A549 treated with GW870086 at 1 μM for 4 hours (cell line): Measurements from ENCODE around the gene RAI1. TPM values are rescaled to one million over a fixed set of nuclear protein-coding genes. Genes with fewer than 3 reads are reported as not detected.

ENCODE experiments used
- total RNA-seq: library from RNA; stranded (reverse); fragments of 200-300 nt; extraction: Qiagen RNA extraction; gene quantifications from 5 replicates; pipeline ENCODE4 v1.2.3, GENCODE V29; 2022; ENCODE audit warnings: low read depth

Gene RAI1, protein sequence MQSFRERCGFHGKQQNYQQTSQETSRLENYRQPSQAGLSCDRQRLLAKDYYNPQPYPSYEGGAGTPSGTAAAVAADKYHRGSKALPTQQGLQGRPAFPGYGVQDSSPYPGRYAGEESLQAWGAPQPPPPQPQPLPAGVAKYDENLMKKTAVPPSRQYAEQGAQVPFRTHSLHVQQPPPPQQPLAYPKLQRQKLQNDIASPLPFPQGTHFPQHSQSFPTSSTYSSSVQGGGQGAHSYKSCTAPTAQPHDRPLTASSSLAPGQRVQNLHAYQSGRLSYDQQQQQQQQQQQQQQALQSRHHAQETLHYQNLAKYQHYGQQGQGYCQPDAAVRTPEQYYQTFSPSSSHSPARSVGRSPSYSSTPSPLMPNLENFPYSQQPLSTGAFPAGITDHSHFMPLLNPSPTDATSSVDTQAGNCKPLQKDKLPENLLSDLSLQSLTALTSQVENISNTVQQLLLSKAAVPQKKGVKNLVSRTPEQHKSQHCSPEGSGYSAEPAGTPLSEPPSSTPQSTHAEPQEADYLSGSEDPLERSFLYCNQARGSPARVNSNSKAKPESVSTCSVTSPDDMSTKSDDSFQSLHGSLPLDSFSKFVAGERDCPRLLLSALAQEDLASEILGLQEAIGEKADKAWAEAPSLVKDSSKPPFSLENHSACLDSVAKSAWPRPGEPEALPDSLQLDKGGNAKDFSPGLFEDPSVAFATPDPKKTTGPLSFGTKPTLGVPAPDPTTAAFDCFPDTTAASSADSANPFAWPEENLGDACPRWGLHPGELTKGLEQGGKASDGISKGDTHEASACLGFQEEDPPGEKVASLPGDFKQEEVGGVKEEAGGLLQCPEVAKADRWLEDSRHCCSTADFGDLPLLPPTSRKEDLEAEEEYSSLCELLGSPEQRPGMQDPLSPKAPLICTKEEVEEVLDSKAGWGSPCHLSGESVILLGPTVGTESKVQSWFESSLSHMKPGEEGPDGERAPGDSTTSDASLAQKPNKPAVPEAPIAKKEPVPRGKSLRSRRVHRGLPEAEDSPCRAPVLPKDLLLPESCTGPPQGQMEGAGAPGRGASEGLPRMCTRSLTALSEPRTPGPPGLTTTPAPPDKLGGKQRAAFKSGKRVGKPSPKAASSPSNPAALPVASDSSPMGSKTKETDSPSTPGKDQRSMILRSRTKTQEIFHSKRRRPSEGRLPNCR (N-terminal part only)
- 36.0 to 43.7 TPM (median 37.9 TPM) in 5 replicates for total RNA-seq

DNA sequence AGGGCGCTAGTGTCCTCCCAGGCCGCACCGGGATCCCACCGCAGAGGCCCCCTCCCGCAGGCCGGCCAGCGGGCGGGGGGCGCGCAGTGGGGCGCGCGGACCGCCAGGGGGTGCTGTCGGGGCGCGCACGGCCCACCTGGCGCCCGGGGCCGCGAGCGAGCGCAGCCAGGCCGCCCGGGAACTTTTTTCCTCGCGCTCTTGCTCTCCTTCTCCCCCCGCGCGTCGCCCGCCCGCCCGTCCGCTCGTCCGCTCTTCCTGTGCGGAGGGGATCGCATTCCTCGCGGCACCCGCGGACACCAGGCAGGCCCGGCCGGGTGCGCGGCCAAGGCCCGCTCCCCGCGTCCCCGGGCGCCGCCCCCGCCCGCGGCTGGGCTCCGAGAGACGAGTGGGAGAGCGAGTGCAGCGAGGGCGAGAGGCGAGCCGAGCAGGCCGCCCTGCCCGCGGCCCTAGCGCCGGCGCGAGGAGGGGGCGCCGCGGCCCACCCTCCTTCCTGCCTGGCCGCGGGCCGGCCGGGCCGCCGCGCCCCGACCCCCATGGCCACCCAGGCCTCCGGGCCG, at the start of gene RAI1:
TSS of gene RAI1 (plus strand) at position 272 of the 557 bp plus-strand sequence. CDS start 111,491 bp downstream, outside the sequence.

DNA sequence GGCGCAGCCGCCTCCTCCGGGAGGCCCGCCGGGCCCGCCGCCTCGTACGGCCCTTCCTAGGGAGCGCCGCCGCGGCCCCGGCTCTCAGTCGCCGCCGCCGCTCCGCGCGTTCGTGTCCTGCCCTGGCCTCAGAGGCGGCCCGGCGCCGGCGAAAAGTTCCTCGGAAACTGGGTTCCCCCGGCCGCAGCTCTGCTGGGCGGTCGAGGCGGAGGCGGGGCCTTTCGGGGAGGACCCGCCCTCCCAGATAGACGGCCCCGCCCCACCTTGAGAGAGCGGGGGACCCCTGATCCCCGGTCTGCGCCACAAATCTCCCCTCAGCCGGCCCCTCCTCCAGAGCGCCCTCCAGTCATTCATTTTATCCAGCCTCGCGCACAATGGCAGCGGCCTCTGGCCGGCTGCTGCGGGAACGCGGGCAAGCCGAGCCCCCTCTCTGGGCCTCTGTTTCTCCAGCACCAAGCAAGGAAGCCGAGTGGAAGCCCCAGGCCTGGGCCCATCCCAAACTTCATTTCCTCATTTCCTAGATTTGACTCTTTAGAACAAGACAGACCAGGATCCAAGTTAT, 155.6 kb downstream of the RAI1 start, which contains the start of gene SREBF1:
TSS of gene SREBF1 (minus strand) at position 169 of the 562 bp plus-strand sequence. CDS start 169 bp downstream, outside the sequence.

Other genes with a start within 250 kb of the RAI1 start
- 17.3 to 19.8 TPM (median 19.4 TPM) in 5 replicates for gene MED9, start 204.5 kb upstream of the RAI1 start, total RNA-seq
- 1.2 to 1.9 TPM (median 1.7 TPM) in 5 replicates for gene RASD1, start 185.1 kb upstream of the RAI1 start, total RNA-seq
- gene PEMT, start 89.8 kb upstream of the RAI1 start, total RNA-seq: 53.2 to 68.2 TPM (median 66.8 TPM) in 5 replicates
- 58.2 to 79.7 TPM (median 73.7 TPM) in 5 replicates for gene SREBF1, start 155.5 kb downstream of the RAI1 start, total RNA-seq